Mucosa of descending colon (tissue), 3 donors: ENCODE results near the gene ANKRD13B. TPM values are rescaled to one million over a fixed set of nuclear protein-coding genes. Genes with fewer than 3 reads are reported as not detected.
A peak's percentile ranks its signal among the peaks of the same experiment; 100 is the strongest.

Experiments used
- ATAC-seq: fragments of 200-7000 bp; cut with Tn5 transposase; one replicate; pipeline ENCODE4 v1.9.1; 2020; ENCODE audit warnings: mild to moderate bottlenecking, moderate library complexity
- DNase-seq, 3 donors: peaks; one replicate each; pipeline ENCODE4 v3.0.0-alpha.2; 2020
- H3K36me3 ChIP-seq: fragments of 200-600 bp; one replicate; pipeline ENCODE4 v1.8.0; 2021; ENCODE audit warnings: low read depth, mild to moderate bottlenecking
- H3K4me1 ChIP-seq: fragments of 200-600 bp; one replicate; pipeline ENCODE4 v1.8.0; 2021; ENCODE audit warnings: low read depth, mild to moderate bottlenecking
- H3K4me3 ChIP-seq: fragments of 200-600 bp; one replicate; pipeline ENCODE4 v1.8.0; 2021; ENCODE audit warnings: mild to moderate bottlenecking
- H3K9me3 ChIP-seq: fragments of 200-600 bp; one replicate; pipeline ENCODE4 v1.8.0; 2021; ENCODE audit warnings: mild to moderate bottlenecking
- CTCF ChIP-seq: fragments of 200-600 bp; IDR thresholded peaks from one replicate; pipeline ENCODE4 v1.8.0; 2022; ENCODE audit warnings: antibody characterized with exemption, mild to moderate bottlenecking
- intact Hi-C, 2 donors: fragments of 100-400 bp; cut with DNase I in 1 of 2; cut with micrococcal nuclease in 1 of 2; formaldehyde crosslinking; loops; one replicate each; pipeline versions ENCODE4 v1.11.0 to v1.11.1; 2022; cut with DNase I, micrococcal nuclease
- total RNA-seq, 3 donors: library from RNA; stranded (reverse); fragmentation: NEBNext Ultra II Directional in 2 of 3; extraction: Animal tissue kit (Norgen Biotek cat#: 25700) in 2 of 3; gene quantifications; one replicate each; pipeline versions ENCODE4 v1.2.1 to v1.2.4, GENCODE V29; 2021 to 2023
- donor health status: DM: no; HTN: no; CAD: no; lungs with moderate emphysema.
- donor health status: DM: no; HTN: no; CAD: no.
- donor health status: DM: no; HTN: yes; CAD: no.

Gene ANKRD13B
- total RNA-seq, 3 donors from 2014 or later: 2.2 to 11.2 (median 3.3) TPM

GRCh38 chr17:29561554-29562517, 31.1 kb upstream of the ANKRD13B start:
- DNase-seq (peak in 2 of 3 donors; percentile 51 to 64), ATAC-seq (no peak)
- Histone ChIP-seq H3K9me3 (no peaks in the 10 kb centered on the region), H3K36me3 (no peaks in the 10 kb centered on the region), H3K4me3 (no peak overlapping the region), H3K4me1 (peaks cover 13% of the 10 kb centered on the region)
- no peak for TF ChIP-seq CTCF
- intact Hi-C loops: no loop called here

- intact Hi-C loops: no loop called here
- ATAC-seq (no peak), DNase-seq (no peak)
- TF ChIP-seq CTCF: no peak
- Histone ChIP-seq H3K36me3 (no peaks in the 10 kb centered on the region), H3K9me3 (no peaks in the 10 kb centered on the region), H3K4me3 (no peak overlapping the region), H3K4me1 (peaks cover 13% of the 10 kb centered on the region)
These were observed 30.3 kb upstream of the ANKRD13B start for GRCh38 chr17:29562615-29563014.

GRCh38 chr17:29563816-29564215, 29.1 kb upstream of the ANKRD13B start:
- no peaks in the 10 kb centered on the region for H3K9me3 ChIP-seq
- H3K4me3 ChIP-seq: no peak overlapping the region
- no peak for ATAC-seq
- no peaks in the 10 kb centered on the region for H3K36me3 ChIP-seq
- TF ChIP-seq CTCF: no peak
- intact Hi-C loops: no loop called here
- peaks cover 14% of the 10 kb centered on the region for H3K4me1 ChIP-seq
- DNase-seq: no peak

- H3K4me3 ChIP-seq: peak overlapping the region; percentile 40
- H3K36me3 ChIP-seq: no peaks in the 10 kb centered on the region
- intact Hi-C loops: no loop called here
- peak; percentile 50 for ATAC-seq
- peak; percentile 69 to 85 (median 82) for DNase-seq
- no peak for TF ChIP-seq CTCF
- no peaks in the 10 kb centered on the region for H3K9me3 ChIP-seq
- peaks cover 24% of the 10 kb centered on the region for H3K4me1 ChIP-seq
These were observed 27.1 kb upstream of the ANKRD13B start for GRCh38 chr17:29565643-29566472.

- peak within 1 kb of the TSS; percentile 41 for H3K4me3 ChIP-seq
- peak; percentile 79 to 89 (median 86) for DNase-seq
- H3K36me3 ChIP-seq: no peaks in the 10 kb centered on the region
- H3K4me1 ChIP-seq: peaks cover 27% of the 10 kb centered on the region
- TF ChIP-seq CTCF: no peak
- ATAC-seq: peak; percentile 69
- intact Hi-C loops: no loop called here
- H3K9me3 ChIP-seq: no peaks in the 10 kb centered on the region
These were observed 26.2 kb upstream of the ANKRD13B start, which contains the start of gene ABHD15 for GRCh38 chr17:29566473-29567303. ABHD15 (minus strand) TSS chr17:29567037; CDS start chr17:29566966, 71 bp downstream.
